Right renal pelvis (tissue), 4 donors: ENCODE data around the gene NFAT5. TPM values are rescaled to one million over a fixed set of nuclear protein-coding genes. Genes with fewer than 3 reads are reported as not detected.
A peak's percentile ranks its signal among the peaks of the same experiment; 100 is the strongest.
"Not testable (repeated sequence)": the region's sequence is repeated elsewhere in the genome, so short reads cannot be mapped to it uniquely, and the experiment has no call there.

Experiments
- DNase-seq, 4 donors: peaks; one replicate each; pipeline ENCODE4 v3.0.0-alpha.2; 2013; ENCODE audit warnings: low read depth in 4 of 4, low spot score in 3 of 4, missing footprints in 1 of 4
- polyA plus RNA-seq, 4 donors: library from polyadenylated mRNA; unstranded; fragments of 120-200 nt; gene quantifications; one replicate each; pipeline ENCODE4 v1.2.1, GENCODE V29; 2013; ENCODE audit not compliant: insufficient read length in 4 of 4

Gene NFAT5
- polyA plus RNA-seq, 4 donors: 34.1 to 51.8 (median 39.3) TPM

- no peak for DNase-seq
Observed at GRCh38 chr16:69544088-69544487, 21.7 kb upstream of the NFAT5 start.

GRCh38 chr16:69546663-69547062 lies 19.1 kb upstream of the NFAT5 start:
- not testable (repeated sequence) for DNase-seq

GRCh38 chr16:69553332-69553731 lies 12.4 kb upstream of the NFAT5 start:
- DNase-seq: no peak

GRCh38 chr16:69554495-69554894 lies 11.3 kb upstream of the NFAT5 start:
- DNase-seq: no peak

- DNase-seq: no peak
Observed at GRCh38 chr16:69555437-69555836, 10.3 kb upstream of the NFAT5 start.

GRCh38 chr16:69555867-69556266 lies 9.9 kb upstream of the NFAT5 start:
- no peak for DNase-seq

GRCh38 chr16:69559164-69559563 lies 6.6 kb upstream of the NFAT5 start:
- DNase-seq: no peak

- DNase-seq: not testable (repeated sequence)
Observed at GRCh38 chr16:69561367-69561766, 4.4 kb upstream of the NFAT5 start.

GRCh38 chr16:69561901-69562300 lies 3.9 kb upstream of the NFAT5 start:
- no peak for DNase-seq

GRCh38 chr16:69562813-69563212 lies 3.0 kb upstream of the NFAT5 start:
- no peak for DNase-seq

- peak in 1 of 4 donors; percentile 15 for DNase-seq
Observed at GRCh38 chr16:69563605-69564580, 1.9 kb upstream of the NFAT5 start.

- DNase-seq: peak in 1 of 4 donors; percentile 15
Observed at GRCh38 chr16:69564845-69565670, 708 bp upstream of the NFAT5 start.

GRCh38 chr16:69566240-69566980 lies 644 bp downstream of the NFAT5 start:
- DNase-seq: peak in 2 of 4 donors; percentile 30 to 39

- peak in 1 of 4 donors; percentile 40 for DNase-seq
Observed at GRCh38 chr16:69566981-69567680, 1.4 kb downstream of the NFAT5 start.

- DNase-seq: no peak
Observed at GRCh38 chr16:69568676-69569075, 2.9 kb downstream of the NFAT5 start.

- not testable (repeated sequence) for DNase-seq
Observed at GRCh38 chr16:69578771-69579170, 13.0 kb downstream of the NFAT5 start.

GRCh38 chr16:69579783-69580481 lies 14.2 kb downstream of the NFAT5 start:
- DNase-seq: no peak

- DNase-seq: no peak
Observed at GRCh38 chr16:69581297-69581696, 15.5 kb downstream of the NFAT5 start.

- not testable (repeated sequence) for DNase-seq
Observed at GRCh38 chr16:69584493-69584892, 18.7 kb downstream of the NFAT5 start.
